ENCODE measurements around the gene NUDT4. TPM values are rescaled to one million over a fixed set of nuclear protein-coding genes. Genes with fewer than 3 reads are reported as not detected.
"Not testable (repeated sequence)": the region's sequence is repeated elsewhere in the genome, so short reads cannot be mapped to it uniquely, and the experiment has no call there.

NUDT4 gene
- total and polyA plus RNA-seq, 2 of the 13 experiments (the other 11 are each of a cell fraction or from before 2014, with no cell fraction given): 37.3 to 70.1 TPM

DNA sequence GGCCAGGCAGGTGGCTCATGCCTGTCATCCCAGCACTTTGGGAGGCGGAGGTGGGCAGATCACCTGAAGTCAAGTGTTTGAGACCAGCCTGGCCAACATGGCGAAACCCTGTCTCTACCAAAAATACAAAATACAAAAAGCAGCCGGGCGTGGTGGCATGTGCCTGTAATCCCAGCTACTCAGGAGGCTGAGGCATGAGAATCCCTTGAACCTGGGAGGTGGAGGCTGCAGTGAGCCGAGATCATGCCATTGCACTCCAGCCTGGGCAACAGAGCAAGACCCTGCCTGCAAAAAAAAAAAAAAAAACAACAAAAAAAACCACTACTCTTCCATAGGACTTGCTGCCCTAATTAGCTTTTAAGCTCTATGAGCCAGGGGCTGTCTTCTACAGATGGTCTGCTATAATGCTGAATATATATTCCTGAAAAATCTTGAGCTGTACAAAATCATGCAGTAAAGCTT, 4.3 kb downstream of the NUDT4 start:
- peaks cover 8 to 30% of the 10 kb centered on the region in 2 experiments; a peak in 4 of 5 replicates for H3K36me3 ChIP-seq (replicated peaks in 1 of 2; ENCODE audit: control insufficient read depth in 1 of 2, insufficient read depth in 2 of 2, low read length in 2 of 2)
- H3K9ac ChIP-seq (ENCODE audit: insufficient read depth, low read depth, low read length): peak overlapping the region; percentile 81; the same call in 1 of the 2 replicates
- H3K9me3 ChIP-seq (ENCODE audit: low read length); DNase-seq (ENCODE audit: low spot score); POLR2A ChIA-PET; H3K27me3 ChIP-seq (ENCODE audit: control insufficient read depth in 1 of 2, insufficient read depth in 2 of 2, low read length in 2 of 2); H2AFZ ChIP-seq (ENCODE audit: low read length); BruUV-seq (replicated peaks); H3K27ac ChIP-seq (ENCODE audit: extremely low read length, insufficient read depth, low read length); FAIRE-seq; ATAC-seq; CTCF ChIA-PET (ENCODE audit: low intra/inter-chr PET ratio, low total read pairs): not testable (repeated sequence)
- WGBS (ENCODE audit: low lambda C conversion rate): 80% methylated on average over 5 of the region's 5 CpGs
- peaks cover 68% of the 10 kb centered on the region for H4K20me1 ChIP-seq (ENCODE audit: insufficient read depth, low read length)
- H3K4me2 ChIP-seq (ENCODE audit: low read depth, low read length): peak overlapping the region; percentile 64
- H3K4me1 ChIP-seq (ENCODE audit: insufficient read depth, low read length): peaks cover 41% of the 10 kb centered on the region
- in situ Hi-C loops (cut with HindIII; ENCODE audit: extremely low pct_ligation_motif_present, low pct_unique_long_range_greater_than_20kb) (loop anchor here (25.0 kb wide), 1 partner anchor 245 kb away; no protein-coding TSS in a partner anchor), intact Hi-C loops (cut with micrococcal nuclease; ENCODE audit: unreplicated experiment) (loop anchor here (5.0 kb wide), 1 partner anchor 375 kb away; no protein-coding TSS in a partner anchor)
- H3K4me3 ChIP-seq (replicated peaks in 1 of 3; ENCODE audit: insufficient read depth in 1 of 3, low read depth in 2 of 3, low read length in 3 of 3): peak overlapping the region; percentile 78 to 88 (median 80); a peak in 5 of 6 replicates
- peaks cover 91% of the 10 kb centered on the region for H3K79me2 ChIP-seq (ENCODE audit: insufficient read depth, low read length)
- TF ChIP-seq, protein P1, sequence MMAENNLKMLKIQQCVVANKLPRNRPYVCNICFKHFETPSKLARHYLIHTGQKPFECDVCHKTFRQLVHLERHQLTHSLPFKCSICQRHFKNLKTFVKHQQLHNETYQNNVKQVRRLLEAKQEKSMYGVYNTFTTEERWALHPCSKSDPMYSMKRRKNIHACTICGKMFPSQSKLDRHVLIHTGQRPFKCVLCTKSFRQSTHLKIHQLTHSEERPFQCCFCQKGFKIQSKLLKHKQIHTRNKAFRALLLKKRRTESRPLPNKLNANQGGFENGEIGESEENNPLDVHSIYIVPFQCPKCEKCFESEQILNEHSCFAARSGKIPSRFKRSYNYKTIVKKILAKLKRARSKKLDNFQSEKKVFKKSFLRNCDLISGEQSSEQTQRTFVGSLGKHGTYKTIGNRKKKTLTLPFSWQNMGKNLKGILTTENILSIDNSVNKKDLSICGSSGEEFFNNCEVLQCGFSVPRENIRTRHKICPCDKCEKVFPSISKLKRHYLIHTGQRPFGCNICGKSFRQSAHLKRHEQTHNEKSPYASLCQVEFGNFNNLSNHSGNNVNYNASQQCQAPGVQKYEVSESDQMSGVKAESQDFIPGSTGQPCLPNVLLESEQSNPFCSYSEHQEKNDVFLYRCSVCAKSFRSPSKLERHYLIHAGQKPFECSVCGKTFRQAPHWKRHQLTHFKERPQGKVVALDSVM (CRISPR knock-in tag; IDR thresholded peaks at IDR 0.05): peak; percentile 77
- TF ChIP-seq ZNF121 (CRISPR knock-in tag; IDR thresholded peaks at IDR 0.05) (peak; percentile 95), AGO2 (optimal IDR thresholded peaks at IDR 0.05; ENCODE audit: low read depth, low read length) (peak; percentile 18), RBFOX2 (IDR thresholded peaks at IDR 0.05; ENCODE audit: low read depth, low read length) (0 out of 2 replicates have a peak, but pooled peaks have one; percentile 37)
- TF ChIP-seq, protein P2, sequence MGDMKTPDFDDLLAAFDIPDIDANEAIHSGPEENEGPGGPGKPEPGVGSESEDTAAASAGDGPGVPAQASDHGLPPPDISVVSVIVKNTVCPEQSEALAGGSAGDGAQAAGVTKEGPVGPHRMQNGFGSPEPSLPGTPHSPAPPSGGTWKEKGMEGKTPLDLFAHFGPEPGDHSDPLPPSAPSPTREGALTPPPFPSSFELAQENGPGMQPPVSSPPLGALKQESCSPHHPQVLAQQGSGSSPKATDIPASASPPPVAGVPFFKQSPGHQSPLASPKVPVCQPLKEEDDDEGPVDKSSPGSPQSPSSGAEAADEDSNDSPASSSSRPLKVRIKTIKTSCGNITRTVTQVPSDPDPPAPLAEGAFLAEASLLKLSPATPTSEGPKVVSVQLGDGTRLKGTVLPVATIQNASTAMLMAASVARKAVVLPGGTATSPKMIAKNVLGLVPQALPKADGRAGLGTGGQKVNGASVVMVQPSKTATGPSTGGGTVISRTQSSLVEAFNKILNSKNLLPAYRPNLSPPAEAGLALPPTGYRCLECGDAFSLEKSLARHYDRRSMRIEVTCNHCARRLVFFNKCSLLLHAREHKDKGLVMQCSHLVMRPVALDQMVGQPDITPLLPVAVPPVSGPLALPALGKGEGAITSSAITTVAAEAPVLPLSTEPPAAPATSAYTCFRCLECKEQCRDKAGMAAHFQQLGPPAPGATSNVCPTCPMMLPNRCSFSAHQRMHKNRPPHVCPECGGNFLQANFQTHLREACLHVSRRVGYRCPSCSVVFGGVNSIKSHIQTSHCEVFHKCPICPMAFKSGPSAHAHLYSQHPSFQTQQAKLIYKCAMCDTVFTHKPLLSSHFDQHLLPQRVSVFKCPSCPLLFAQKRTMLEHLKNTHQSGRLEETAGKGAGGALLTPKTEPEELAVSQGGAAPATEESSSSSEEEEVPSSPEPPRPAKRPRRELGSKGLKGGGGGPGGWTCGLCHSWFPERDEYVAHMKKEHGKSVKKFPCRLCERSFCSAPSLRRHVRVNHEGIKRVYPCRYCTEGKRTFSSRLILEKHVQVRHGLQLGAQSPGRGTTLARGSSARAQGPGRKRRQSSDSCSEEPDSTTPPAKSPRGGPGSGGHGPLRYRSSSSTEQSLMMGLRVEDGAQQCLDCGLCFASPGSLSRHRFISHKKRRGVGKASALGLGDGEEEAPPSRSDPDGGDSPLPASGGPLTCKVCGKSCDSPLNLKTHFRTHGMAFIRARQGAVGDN (CRISPR knock-in tag; IDR thresholded peaks at IDR 0.05): peak; percentile 22; the same call in 1 of the 2 replicates

All from HepG2 (cell line).